SK-N-SH (cell line): ENCODE measurements around the gene FBXO7. TPM values are rescaled to one million over a fixed set of nuclear protein-coding genes. Genes with fewer than 3 reads are reported as not detected.

Experiments used
- CTCF ChIA-PET: fragments of 300-600, 350-600 bp; formaldehyde crosslinking; extraction: SDS; loops from one replicate; lab custom pipeline; 2021; lab: Yijun Ruan, JAX
- POLR2A ChIA-PET: fragments of 350-600 bp; sonication (Branson Sonifier 250); formaldehyde crosslinking; extraction: SDS; loops from one replicate; lab custom pipeline; 2020; ENCODE audit warnings: antibody characterized with exemption, inconsistent platforms; lab: Yijun Ruan, JAX
- DNase-seq: peaks from one replicate; pipeline ENCODE4 v3.0.0; 2012
- H2AFZ ChIP-seq: fragments of 200-600 bp; sonication (generic); 2 replicates; pipeline ENCODE4 v1.8.1; 2016; ENCODE audit warnings: antibody characterized with exemption, mild to moderate bottlenecking, low read depth
- H3F3A ChIP-seq: fragments of 200-600 bp; sonication (generic); replicated peaks from 2 replicates; pipeline ENCODE3; 2016; ENCODE audit warnings: antibody characterized with exemption, mild to moderate bottlenecking; ENCODE audit not compliant: insufficient read depth
- H3K27ac ChIP-seq, 2 experiments: fragments of 200-500 bp in 1 of 2; fragments of 200-600 bp in 1 of 2; sonication (Bioruptor generic) in 1 of 2; sonication (generic), shearing (Covaris generic) in 1 of 2; 2 replicates each; pipeline versions ENCODE4 v1.5.1 to v1.6.1; 2014 to 2016; ENCODE audit warnings: low read depth in 2 of 2, inconsistent platforms in 1 of 2, low read length in 1 of 2, mild to moderate bottlenecking in 1 of 2, mixed read lengths in 1 of 2
- H3K27me3 ChIP-seq: fragments of 200-600 bp; sonication (generic), shearing (Covaris generic); 2 replicates; pipeline ENCODE4 v1.6.1; 2016; ENCODE audit warnings: mixed run types; ENCODE audit not compliant: insufficient read depth
- H3K36me3 ChIP-seq, 2 experiments: fragments of 200-500 bp in 1 of 2; fragments of 200-600 bp in 1 of 2; sonication (Bioruptor generic) in 1 of 2; sonication (generic) in 1 of 2; replicated peaks in 1 of 2; 2 replicates each; pipeline versions ENCODE3 to v1.5.1; 2014 to 2016; ENCODE audit warnings: low read length in 1 of 2, mild to moderate bottlenecking in 1 of 2; ENCODE audit not compliant: insufficient read depth in 2 of 2, control insufficient read depth in 1 of 2
- H3K4me1 ChIP-seq, 2 experiments: fragments of 200-500 bp in 1 of 2; fragments of 200-600 bp in 1 of 2; sonication (Bioruptor generic) in 1 of 2; sonication (generic), shearing (Covaris generic) in 1 of 2; 2 replicates each; pipeline versions ENCODE4 v1.5.1 to v1.6.1; 2014 to 2016; ENCODE audit warnings: low read depth in 1 of 2, low read length in 1 of 2, mixed run types in 1 of 2; ENCODE audit not compliant: insufficient read depth in 2 of 2, control insufficient read depth in 1 of 2
- H3K4me2 ChIP-seq: fragments of 200-600 bp; sonication (generic), shearing (Covaris generic); 2 replicates; pipeline ENCODE4 v1.6.1; 2017; ENCODE audit warnings: mixed run types
- H3K4me3 ChIP-seq, 2 experiments: fragments of 200-500 bp in 1 of 2; fragments of 200-600 bp in 1 of 2; sonication (Bioruptor generic) in 1 of 2; sonication (generic), shearing (Covaris generic) in 1 of 2; 2 replicates each; pipeline versions ENCODE4 v1.5.1 to v1.8.1; 2014 to 2016; ENCODE audit warnings: low read depth in 2 of 2, inconsistent platforms in 1 of 2, low read length in 1 of 2, mild to moderate bottlenecking in 1 of 2, mixed read lengths in 1 of 2, moderate library complexity in 1 of 2
- H3K79me2 ChIP-seq: fragments of 200-600 bp; sonication (generic); 2 replicates; pipeline ENCODE4 v1.8.1; 2017; ENCODE audit warnings: mild to moderate bottlenecking; ENCODE audit not compliant: insufficient read depth
- H3K9ac ChIP-seq: fragments of 200-600 bp; sonication (generic); 2 replicates; pipeline ENCODE4 v1.6.1; 2017; ENCODE audit warnings: mixed run types
- H3K9me2 ChIP-seq: fragments of 200-600 bp; sonication (generic); 2 replicates; pipeline ENCODE4 v1.6.1; 2017; ENCODE audit warnings: mixed run types
- H3K9me3 ChIP-seq: fragments of 200-600 bp; sonication (generic); 2 replicates; pipeline ENCODE4 v1.6.1; 2017; ENCODE audit warnings: mixed run types, mild to moderate bottlenecking, moderate library complexity
- H4K20me1 ChIP-seq: fragments of 200-600 bp; sonication (generic); 2 replicates; pipeline ENCODE4 v1.6.1; 2017; ENCODE audit warnings: mild to moderate bottlenecking, mixed run types; ENCODE audit not compliant: insufficient read depth
- ELF1 ChIP-seq: IDR thresholded peaks from 2 replicates; pipeline ENCODE4 v1.4.0; 2012
- EP300 ChIP-seq, 2 experiments: IDR thresholded peaks; 2 replicates each; pipeline versions ENCODE4 v1.4.0 to v1.6.1; 2012; ENCODE audit warnings: borderline replicate concordance in 1 of 2, low read depth in 1 of 2, low read length in 1 of 2
- EZH2phosphoT487 ChIP-seq: fragments of 200-600 bp; sonication (generic); IDR thresholded peaks from 2 replicates; pipeline ENCODE4 v1.6.1; 2017; ENCODE audit warnings: low read depth, mixed run types, mild to moderate bottlenecking, antibody characterized with exemption, moderate library complexity, borderline replicate concordance
- FOSL2 ChIP-seq: IDR thresholded peaks from 2 replicates; pipeline ENCODE4 v1.4.0; 2012; ENCODE audit warnings: low read depth, mild to moderate bottlenecking, moderate library complexity, borderline replicate concordance
- FOXJ3 ChIP-seq: sonication (generic); formaldehyde crosslinking; IDR thresholded peaks from 2 replicates; pipeline ENCODE4 v1.5.1; 2020; ENCODE audit warnings: mild to moderate bottlenecking, missing genetic modification reagents
- GATA2 ChIP-seq: sonication (generic); formaldehyde crosslinking; IDR thresholded peaks from 2 replicates; pipeline ENCODE4 v1.5.0; 2020; ENCODE audit warnings: mild to moderate bottlenecking, missing genetic modification reagents
- NFIC ChIP-seq: IDR thresholded peaks from 2 replicates; pipeline ENCODE4 v1.4.0; 2012; ENCODE audit warnings: borderline replicate concordance
- NRF1 ChIP-seq: IDR thresholded peaks from 2 replicates; pipeline ENCODE4 v1.6.1; 2012; ENCODE audit warnings: low read depth, mild to moderate bottlenecking, low read length
- POLR2AphosphoS5 ChIP-seq: IDR thresholded peaks from 2 replicates; pipeline ENCODE4 v1.6.1; 2012; ENCODE audit warnings: low read depth, low read length
- RCOR1 ChIP-seq: fragments of 150-350 bp; IDR thresholded peaks from 2 replicates; pipeline ENCODE4 v1.6.1; 2017; ENCODE audit warnings: antibody characterized with exemption, low read length
- RFX5 ChIP-seq: IDR thresholded peaks from 2 replicates; pipeline ENCODE4 v1.6.1; 2012; ENCODE audit warnings: mild to moderate bottlenecking, improper control_type of control experiment, low read length
- SMC3 ChIP-seq: IDR thresholded peaks from 2 replicates; pipeline ENCODE4 v1.6.1; 2012; ENCODE audit warnings: low read depth, low read length, improper control_type of control experiment
- TAF1 ChIP-seq: IDR thresholded peaks from 2 replicates; pipeline ENCODE4 v1.6.1; 2012; ENCODE audit warnings: low read depth, mild to moderate bottlenecking, low read length, moderate library complexity, borderline replicate concordance
- WGBS: methylation state at CpG from one replicate; pipeline ENCODE4 v1.1.6; 2017; ENCODE audit warnings: low lambda C conversion rate; 5-methylcytosine and 5-hydroxymethylcytosine counted together
- polyA plus RNA-seq, 3 experiments: library from polyadenylated mRNA; depleted of rRNA; stranded (reverse); fragments of >200 nt; gene quantifications; 2 replicates each; pipeline ENCODE4 v1.2.3, GENCODE V29; 2012
- TF ChIP-seq, protein P1 (sequence below): IDR thresholded peaks from 2 replicates; pipeline ENCODE4 v1.4.0; 2012; ENCODE audit warnings: low read depth
- TF ChIP-seq, protein P2 (sequence below): fragments of 150-350 bp; IDR thresholded peaks from 2 replicates; pipeline ENCODE4 v1.6.1; 2017; ENCODE audit warnings: antibody characterized with exemption, low read length, low read depth, borderline replicate concordance
- TF ChIP-seq, protein P3 (sequence below): IDR thresholded peaks from 2 replicates; pipeline ENCODE4 v1.4.0; 2012; ENCODE audit warnings: low read depth, borderline replicate concordance

The FBXO7 gene
- polyA plus RNA-seq, 1 of the 3 experiments (the other 2 are of a cell fraction), result 77.3 TPM

DNA sequence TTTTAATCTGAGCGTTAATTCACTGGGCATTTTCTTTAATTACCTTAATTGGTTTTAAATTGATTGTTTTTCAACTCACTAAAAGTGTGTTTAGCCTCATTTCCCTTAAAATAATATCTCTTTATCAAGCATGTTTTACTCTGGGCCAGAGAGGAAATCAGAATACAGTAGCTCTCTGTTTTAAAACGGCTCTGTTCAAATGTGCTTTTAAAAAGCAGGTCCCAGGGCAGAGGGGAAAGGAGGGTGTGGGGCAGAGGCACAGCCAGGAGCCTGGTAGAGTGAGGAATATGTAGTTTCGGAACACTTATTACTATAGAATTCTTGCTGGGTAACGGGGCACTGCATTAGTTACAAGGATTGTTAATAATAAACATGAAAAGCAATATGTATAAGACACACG is 47.6 kb downstream of the FBXO7 start:
- Histone ChIP-seq H4K20me1 (no peaks in the 10 kb centered on the region), H3F3A (no peaks in the 10 kb centered on the region), H3K4me2 (no peak overlapping the region), H3K4me3 (no peak overlapping the region), H3K9me3 (no peaks in the 10 kb centered on the region), H3K36me3 (no peaks in the 10 kb centered on the region), H3K9ac (no peak overlapping the region), H2AFZ (no peak overlapping the region), H3K27ac (no peak overlapping the region), H3K4me1 (peaks cover 0 to 2% of the 10 kb centered on the region in 2 experiments; a peak in 1 of 4 replicates), H3K9me2 (no peaks in the 10 kb centered on the region), H3K27me3 (no peaks in the 10 kb centered on the region), H3K79me2 (no peaks in the 10 kb centered on the region)
- POLR2A ChIA-PET, result no interaction called here
- WGBS, result 58% methylated on average over 5 of the region's 5 CpGs
- no peak for DNase-seq
- CTCF ChIA-PET, result interaction anchor here (0.7 to 13.9 kb wide), 4 partner anchors 256 to 496 kb away, joined by 3 to 241 read pairs (median 5); no protein-coding TSS in a partner anchor
- TF ChIP-seq, protein P1, sequence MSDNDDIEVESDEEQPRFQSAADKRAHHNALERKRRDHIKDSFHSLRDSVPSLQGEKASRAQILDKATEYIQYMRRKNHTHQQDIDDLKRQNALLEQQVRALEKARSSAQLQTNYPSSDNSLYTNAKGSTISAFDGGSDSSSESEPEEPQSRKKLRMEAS, result no peak
- TF ChIP-seq EZH2phosphoT487 (no peak), POLR2AphosphoS5 (no peak), EP300 (IDR thresholded peaks at IDR 0.05; ENCODE audit: borderline replicate concordance in 1 of 2, low read depth in 1 of 2, low read length in 1 of 2) (no peak), FOXJ3 (CRISPR knock-in tag) (no peak), TAF1 (no peak), GATA2 (CRISPR knock-in tag) (no peak), SMC3 (no peak), ELF1 (no peak), NFIC (no peak), RFX5 (no peak), FOSL2 (no peak)
- TF ChIP-seq, protein P2, sequence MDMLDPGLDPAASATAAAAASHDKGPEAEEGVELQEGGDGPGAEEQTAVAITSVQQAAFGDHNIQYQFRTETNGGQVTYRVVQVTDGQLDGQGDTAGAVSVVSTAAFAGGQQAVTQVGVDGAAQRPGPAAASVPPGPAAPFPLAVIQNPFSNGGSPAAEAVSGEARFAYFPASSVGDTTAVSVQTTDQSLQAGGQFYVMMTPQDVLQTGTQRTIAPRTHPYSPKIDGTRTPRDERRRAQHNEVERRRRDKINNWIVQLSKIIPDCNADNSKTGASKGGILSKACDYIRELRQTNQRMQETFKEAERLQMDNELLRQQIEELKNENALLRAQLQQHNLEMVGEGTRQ, result no peak
- TF ChIP-seq, protein P3, sequence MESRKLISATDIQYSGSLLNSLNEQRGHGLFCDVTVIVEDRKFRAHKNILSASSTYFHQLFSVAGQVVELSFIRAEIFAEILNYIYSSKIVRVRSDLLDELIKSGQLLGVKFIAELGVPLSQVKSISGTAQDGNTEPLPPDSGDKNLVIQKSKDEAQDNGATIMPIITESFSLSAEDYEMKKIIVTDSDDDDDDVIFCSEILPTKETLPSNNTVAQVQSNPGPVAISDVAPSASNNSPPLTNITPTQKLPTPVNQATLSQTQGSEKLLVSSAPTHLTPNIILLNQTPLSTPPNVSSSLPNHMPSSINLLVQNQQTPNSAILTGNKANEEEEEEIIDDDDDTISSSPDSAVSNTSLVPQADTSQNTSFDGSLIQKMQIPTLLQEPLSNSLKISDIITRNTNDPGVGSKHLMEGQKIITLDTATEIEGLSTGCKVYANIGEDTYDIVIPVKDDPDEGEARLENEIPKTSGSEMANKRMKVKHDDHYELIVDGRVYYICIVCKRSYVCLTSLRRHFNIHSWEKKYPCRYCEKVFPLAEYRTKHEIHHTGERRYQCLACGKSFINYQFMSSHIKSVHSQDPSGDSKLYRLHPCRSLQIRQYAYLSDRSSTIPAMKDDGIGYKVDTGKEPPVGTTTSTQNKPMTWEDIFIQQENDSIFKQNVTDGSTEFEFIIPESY, result no peak

DNA sequence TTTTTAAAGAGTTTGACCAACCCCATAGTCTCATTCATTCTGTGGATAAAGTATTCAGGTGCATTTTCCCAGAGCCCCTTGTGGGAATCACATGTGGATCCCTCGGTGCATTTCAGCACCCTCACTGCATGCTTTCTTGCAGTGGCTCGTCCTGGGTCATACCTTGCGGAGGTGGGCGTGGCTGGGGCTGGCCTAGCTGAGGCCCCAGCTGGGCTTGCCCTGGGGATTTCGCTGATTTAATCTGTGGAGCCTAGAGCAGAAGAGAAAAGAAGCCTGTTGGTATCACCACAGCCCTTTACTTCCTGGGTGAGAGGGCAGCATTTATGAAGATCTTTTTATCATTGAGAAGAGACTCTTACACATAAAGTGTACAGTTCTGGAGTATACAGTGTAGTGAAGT is 53.1 kb downstream of the FBXO7 start:
- CTCF ChIA-PET, result interaction anchor here (0.6 to 13.9 kb wide), 19 partner anchors 9 to 682 kb away, joined by 3 to 241 read pairs (median 12); no protein-coding TSS in a partner anchor
- POLR2A ChIA-PET, result no interaction called here
- peaks cover 9 to 10% of the 10 kb centered on the region in 2 experiments; a peak in 3 of 4 replicates for H3K4me1 ChIP-seq

More for the DNA sequence above, 53.1 kb downstream of the FBXO7 start:
- Histone ChIP-seq H3K9me2 (no peaks in the 10 kb centered on the region), H3K4me2 (no peak overlapping the region), H3K36me3 (no peaks in the 10 kb centered on the region), H3K27ac (no peak overlapping the region), H3K79me2 (no peaks in the 10 kb centered on the region), H3K9ac (no peak overlapping the region), H4K20me1 (no peaks in the 10 kb centered on the region), H3F3A (no peaks in the 10 kb centered on the region), H3K27me3 (no peaks in the 10 kb centered on the region), H3K9me3 (no peaks in the 10 kb centered on the region), H2AFZ (no peak overlapping the region), H3K4me3 (no peak overlapping the region)
- WGBS, result 73% methylated on average over 5 of the region's 5 CpGs
- no peak for DNase-seq
- TF ChIP-seq RCOR1 (no peak), NRF1 (no peak), EZH2phosphoT487 (no peak)
- TF ChIP-seq, protein P1, result no peak
